ENCODE results near the gene ADIPOQ. TPM values are rescaled to one million over a fixed set of nuclear protein-coding genes. Genes with fewer than 3 reads are reported as not detected.
A peak's percentile ranks its signal among the peaks of the same experiment; 100 is the strongest.
"Not testable (repeated sequence)": the region's sequence is repeated elsewhere in the genome, so short reads cannot be mapped to it uniquely, and the experiment has no call there.

ADIPOQ gene
- total and polyA plus RNA-seq, 9 donors: 1.1 to 6.0 TPM; not detected in 7

- H3K4me1 ChIP-seq (ENCODE audit: insufficient read depth): peaks cover 5% of the 10 kb centered on the region
- H3K36me3 ChIP-seq: no peaks in the 10 kb centered on the region
- H3K27ac ChIP-seq: peak within 1 kb of the TSS; percentile 77 to 83
- no peaks in the 10 kb centered on the region for H3K9me3 ChIP-seq
- peak; percentile 34 for TF ChIP-seq POLR2A (IDR thresholded peaks at IDR 0.05)
- no peak for TF ChIP-seq EP300 (IDR thresholded peaks at IDR 0.05)
- TF ChIP-seq CTCF (IDR thresholded peaks at IDR 0.05): peak in 1 of 3 donors; percentile 13
- peak; percentile 76 to 89 (median 84) for DNase-seq
- 0 to 1% (median 1%) methylated on average over 70 of the region's 70 CpGs for WGBS, 3 donors
- peak within 1 kb of the TSS; percentile 50 for H3K4me3 ChIP-seq
- intact Hi-C loops (cut with DNase I): no loop called here
- H3K27me3 ChIP-seq: no peaks in the 10 kb centered on the region
Observed at GRCh38 chr3:186806089-186807055, 36.1 kb upstream of the ADIPOQ start, which contains the start of gene RFC4. Gene RFC4, minus strand, starts transcription at chr3:186806482. Its CDS starts 1,769 bp downstream, at chr3:186804713.

GRCh38 chr3:186807231-186807630 is 35.3 kb upstream of the ADIPOQ start:
- intact Hi-C loops (cut with DNase I): no loop called here
- Histone ChIP-seq H3K27me3 (no peaks in the 10 kb centered on the region), H3K4me1 (ENCODE audit: insufficient read depth) (peaks cover 5% of the 10 kb centered on the region), H3K27ac (no peak overlapping the region), H3K4me3 (peak overlapping the region; percentile 50), H3K36me3 (no peaks in the 10 kb centered on the region), H3K9me3 (no peaks in the 10 kb centered on the region)
- DNase-seq: no peak
- WGBS, 3 donors: 31 to 48% (median 37%) methylated on average over 5 of the region's 5 CpGs
- TF ChIP-seq EP300 (IDR thresholded peaks at IDR 0.05) (no peak), CTCF (IDR thresholded peaks at IDR 0.05) (no peak), POLR2A (IDR thresholded peaks at IDR 0.05) (no peak)

GRCh38 chr3:186810336-186810996 is 32.0 kb upstream of the ADIPOQ start:
- H3K27me3 ChIP-seq: no peaks in the 10 kb centered on the region

GRCh38 chr3:186811313-186811712 is 31.2 kb upstream of the ADIPOQ start:
- not testable (repeated sequence) for H3K27me3 ChIP-seq; DNase-seq; H3K4me3 ChIP-seq; H3K4me1 ChIP-seq (ENCODE audit: insufficient read depth); H3K27ac ChIP-seq; H3K36me3 ChIP-seq; H3K9me3 ChIP-seq
- 86 to 93% (median 91%) methylated on average over 4 to 19 of the region's 29 CpGs for WGBS, 3 donors
- intact Hi-C loops (cut with DNase I): loop anchor here in 1 of 4 donors (10.0 kb wide), 1 partner anchor 197 kb away; the partner anchor contains the start of gene AHSG

More at GRCh38 chr3:186810336-186810996, 32.0 kb upstream of the ADIPOQ start:
- intact Hi-C loops (cut with DNase I): loop anchor here in 1 of 4 donors (10.0 kb wide), 1 partner anchor 196 kb away; the partner anchor contains the start of gene AHSG
- Histone ChIP-seq H3K9me3 (no peaks in the 10 kb centered on the region), H3K4me3 (no peak overlapping the region), H3K4me1 (ENCODE audit: insufficient read depth) (peaks cover 2% of the 10 kb centered on the region), H3K36me3 (no peaks in the 10 kb centered on the region), H3K27ac (no peak overlapping the region)
- 76 to 81% (median 80%) methylated on average over 5 of the region's 5 CpGs for WGBS, 3 donors
- no peak for DNase-seq
- TF ChIP-seq POLR2A (IDR thresholded peaks at IDR 0.05): no peak
- TF ChIP-seq CTCF (IDR thresholded peaks at IDR 0.05): no peak
- TF ChIP-seq EP300 (IDR thresholded peaks at IDR 0.05): no peak
